H1 (cell line): Measurements from ENCODE around the gene SH3PXD2B. TPM values are rescaled to one million over a fixed set of nuclear protein-coding genes. Genes with fewer than 3 reads are reported as not detected.

Source experiments
- CTCF ChIA-PET: fragments of 300-600 bp; sonication (Branson Sonifier 250); formaldehyde crosslinking; loops from one replicate; lab custom pipeline; 2021; ENCODE audit not compliant: partially characterized antibody; lab: Charles Lee
- POLR2A ChIA-PET: fragments of 300-600 bp; sonication (Branson Sonifier 250); formaldehyde crosslinking; loops from one replicate; lab custom pipeline; 2021; ENCODE audit warnings: inconsistent platforms; ENCODE audit not compliant: partially characterized antibody; lab: Charles Lee
- DNase-seq, 2 experiments: peaks; one replicate each; pipeline versions ENCODE4 v3.0.0 to v3.0.0-alpha.2; 2010 to 2022; ENCODE audit warnings: low spot score in 2 of 2, low read depth in 1 of 2, mixed read lengths in 1 of 2
- FAIRE-seq: peaks from 2 replicates; lab custom pipeline; 2011; peaks lifted over from hg19 to GRCh38; lab: Jason Lieb, UNC
- H2AFZ ChIP-seq: 2 replicates; pipeline ENCODE4 v1.8.1; 2012; ENCODE audit warnings: low read length, inconsistent platforms
- H2AK5ac ChIP-seq: 2 replicates; pipeline ENCODE4 v1.6.1; 2013; ENCODE audit warnings: low read depth, low read length
- H2BK120ac ChIP-seq: replicated peaks from 2 replicates; pipeline ENCODE3; 2013; ENCODE audit warnings: low read depth, low read length, inconsistent platforms
- H2BK12ac ChIP-seq: 2 replicates; pipeline ENCODE4 v1.6.1; 2013; ENCODE audit warnings: low read depth, low read length
- H2BK15ac ChIP-seq: 2 replicates; pipeline ENCODE4 v1.6.1; 2013; ENCODE audit warnings: low read length
- H2BK20ac ChIP-seq: 2 replicates; pipeline ENCODE4 v1.6.1; 2013; ENCODE audit warnings: low read length
- H2BK5ac ChIP-seq: 2 replicates; pipeline ENCODE4 v1.6.1; 2013; ENCODE audit warnings: low read depth, low read length
- H3K14ac ChIP-seq: 2 replicates; pipeline ENCODE4 v1.6.1; 2013; ENCODE audit warnings: inconsistent platforms; ENCODE audit not compliant: insufficient read length
- H3K18ac ChIP-seq: 2 replicates; pipeline ENCODE4 v1.6.1; 2013; ENCODE audit warnings: low read length; ENCODE audit errors: extremely low read depth
- H3K23ac ChIP-seq: 2 replicates; pipeline ENCODE4 v1.6.1; 2013; ENCODE audit warnings: inconsistent platforms; ENCODE audit not compliant: insufficient read length
- H3K23me2 ChIP-seq: 2 replicates; pipeline ENCODE4 v1.6.1; 2013; ENCODE audit warnings: low read depth, low read length
- H3K27ac ChIP-seq: 2 replicates; pipeline ENCODE4 v1.6.1; 2011; ENCODE audit warnings: low read depth, low read length, inconsistent platforms
- H3K27me3 ChIP-seq, 4 experiments: replicated peaks in 1 of 4; 1 replicate in 1 of 4; 2 replicates in 3 of 4; pipeline versions ENCODE4 v1.6.1 to v1.8.1; 2011 to 2013; ENCODE audit warnings: low read length in 3 of 4, mild to moderate bottlenecking in 3 of 4, inconsistent platforms in 2 of 4, mixed read lengths in 2 of 4, moderate library complexity in 1 of 4; ENCODE audit not compliant: control insufficient read depth in 3 of 4, insufficient read depth in 3 of 4; ENCODE audit errors: extremely low read depth in 1 of 4
- H3K36me3 ChIP-seq, 4 experiments: 2 replicates each; pipeline versions ENCODE4 v1.6.1 to v1.8.1; 2011 to 2013; ENCODE audit warnings: mild to moderate bottlenecking in 4 of 4, low read length in 3 of 4, moderate library complexity in 2 of 4, control low read depth in 1 of 4, inconsistent platforms in 1 of 4; ENCODE audit not compliant: insufficient read depth in 4 of 4, control insufficient read depth in 2 of 4
- H3K4ac ChIP-seq: replicated peaks from 2 replicates; pipeline ENCODE3; 2013; ENCODE audit warnings: low read length, low read depth, mixed read lengths, inconsistent platforms; ENCODE audit not compliant: insufficient read length
- H3K4me1 ChIP-seq, 4 experiments: replicated peaks in 1 of 4; 1 replicate in 1 of 4; 2 replicates in 3 of 4; pipeline versions ENCODE4 v1.6.1 to v1.8.1; 2011 to 2013; ENCODE audit warnings: low read length in 3 of 4, inconsistent platforms in 2 of 4, mixed read lengths in 1 of 4; ENCODE audit not compliant: insufficient read depth in 4 of 4, control insufficient read depth in 3 of 4
- H3K4me2 ChIP-seq, 2 experiments: 2 replicates each; pipeline versions ENCODE4 v1.6.1 to v1.8.1; 2011 to 2013; ENCODE audit warnings: low read depth in 2 of 2, low read length in 2 of 2, control low read depth in 1 of 2, inconsistent platforms in 1 of 2, mild to moderate bottlenecking in 1 of 2; ENCODE audit not compliant: insufficient read depth in 1 of 2
- H3K4me3 ChIP-seq, 4 experiments: fragments of 200-600, 300-600 bp in 1 of 4; sonication (generic), shearing (Covaris generic), sonication (Bioruptor Twin) in 1 of 4; 2 replicates each; pipeline versions ENCODE4 v1.5.1 to v1.8.1; 2011 to 2016; ENCODE audit warnings: low read length in 4 of 4, low read depth in 3 of 4, control low read depth in 2 of 4, inconsistent platforms in 2 of 4, mild to moderate bottlenecking in 2 of 4, mixed read lengths in 1 of 4, moderate library complexity in 1 of 4; ENCODE audit not compliant: insufficient read depth in 2 of 4; ENCODE audit errors: extremely low read depth in 1 of 4
- H3K56ac ChIP-seq: replicated peaks from 2 replicates; pipeline ENCODE3; 2013; ENCODE audit warnings: low read depth, mild to moderate bottlenecking, mixed read lengths, low read length, inconsistent platforms; ENCODE audit not compliant: insufficient read length
- H3K79me1 ChIP-seq: 2 replicates; pipeline ENCODE4 v1.6.1; 2013; ENCODE audit warnings: low read depth, low read length, control low read depth
- H3K79me2 ChIP-seq, 2 experiments: 2 replicates each; pipeline versions ENCODE4 v1.6.1 to v1.8.1; 2012 to 2013; ENCODE audit warnings: low read length in 2 of 2, mild to moderate bottlenecking in 2 of 2, inconsistent platforms in 1 of 2; ENCODE audit not compliant: insufficient read depth in 2 of 2, control insufficient read depth in 1 of 2
- H3K9ac ChIP-seq, 4 experiments: replicated peaks in 1 of 4; 1 replicate in 1 of 4; 2 replicates in 3 of 4; pipeline versions ENCODE4 v1.6.1 to v1.8.1; 2011 to 2013; ENCODE audit warnings: low read depth in 3 of 4, low read length in 3 of 4, control low read depth in 2 of 4, mild to moderate bottlenecking in 2 of 4, moderate library complexity in 2 of 4, inconsistent platforms in 1 of 4; ENCODE audit errors: extremely low read depth in 1 of 4
- H3K9me3 ChIP-seq, 2 experiments: 2 replicates each; pipeline versions ENCODE4 v1.6.1 to v1.8.1; 2012 to 2013; ENCODE audit warnings: mild to moderate bottlenecking in 2 of 2, moderate library complexity in 2 of 2, control low read depth in 1 of 2, inconsistent platforms in 1 of 2, low read depth in 1 of 2, low read length in 1 of 2, mixed read lengths in 1 of 2; ENCODE audit not compliant: insufficient read depth in 2 of 2
- H4K20me1 ChIP-seq, 2 experiments: replicated peaks in 1 of 2; 2 replicates each; pipeline versions ENCODE3 to v1.8.1; 2011 to 2013; ENCODE audit warnings: inconsistent platforms in 2 of 2, low read length in 2 of 2, mild to moderate bottlenecking in 1 of 2; ENCODE audit not compliant: insufficient read depth in 2 of 2, control insufficient read depth in 1 of 2
- H4K5ac ChIP-seq: 2 replicates; pipeline ENCODE4 v1.6.1; 2013; ENCODE audit warnings: low read length, low read depth, mixed read lengths, inconsistent platforms; ENCODE audit not compliant: insufficient read length
- H4K8ac ChIP-seq: 2 replicates; pipeline ENCODE4 v1.8.0; 2013; ENCODE audit warnings: mild to moderate bottlenecking, moderate library complexity, low read length, inconsistent platforms; ENCODE audit not compliant: insufficient read depth; ENCODE audit errors: extremely low read depth
- H4K91ac ChIP-seq: replicated peaks from 2 replicates; pipeline ENCODE3; 2013; ENCODE audit warnings: low read length, mixed read lengths, inconsistent platforms; ENCODE audit not compliant: insufficient read length
- ASH2L ChIP-seq: fragments of 200-600, 300-600 bp; sonication (generic); IDR thresholded peaks from one replicate; pipeline ENCODE4 v1.7.1; 2017; ENCODE audit warnings: low read length
- CHD1 ChIP-seq: IDR thresholded peaks from 2 replicates; pipeline ENCODE4 v1.6.1; 2012; ENCODE audit warnings: low read depth, low read length, improper control_type of control experiment
- CREB1 ChIP-seq: IDR thresholded peaks from 2 replicates; pipeline ENCODE4 v1.6.1; 2012; ENCODE audit warnings: inconsistent platforms
- NRF1 ChIP-seq: IDR thresholded peaks from 2 replicates; pipeline ENCODE4 v1.6.1; 2011; ENCODE audit warnings: mild to moderate bottlenecking, low read depth, low read length, improper control_type of control experiment
- POLR2AphosphoS5 ChIP-seq: IDR thresholded peaks from 2 replicates; pipeline ENCODE4 v1.6.1; 2011; ENCODE audit warnings: low read depth, low read length
- POU5F1 ChIP-seq: IDR thresholded peaks from 2 replicates; pipeline ENCODE4 v1.6.1; 2011; ENCODE audit warnings: low read depth, mild to moderate bottlenecking, low read length, moderate library complexity
- RFX5 ChIP-seq: IDR thresholded peaks from 2 replicates; pipeline ENCODE4 v1.6.1; 2011; ENCODE audit warnings: low read depth, low read length, improper control_type of control experiment, borderline replicate concordance
- RNF2 ChIP-seq: fragments of 200-900, 300-1000 bp; sonication (generic); IDR thresholded peaks from 2 replicates; pipeline ENCODE4 v1.7.1; 2016; ENCODE audit warnings: borderline replicate concordance, low read depth, mild to moderate bottlenecking, antibody characterized with exemption, low read length; ENCODE audit not compliant: poor library complexity, severe bottlenecking; ENCODE audit errors: missing control alignments
- SAP30 ChIP-seq: fragments of 300-600 bp; sonication (generic); IDR thresholded peaks from 2 replicates; pipeline ENCODE4 v1.7.1; 2012; ENCODE audit warnings: low read length, moderate library complexity, mild to moderate bottlenecking, inconsistent platforms; ENCODE audit not compliant: insufficient read depth, insufficient replicate concordance
- SIX5 ChIP-seq: IDR thresholded peaks from 2 replicates; pipeline ENCODE4 v1.6.1; 2011; ENCODE audit warnings: mild to moderate bottlenecking, low read depth, low read length
- SRF ChIP-seq: IDR thresholded peaks from 2 replicates; pipeline ENCODE4 v1.6.1; 2011; ENCODE audit warnings: mild to moderate bottlenecking, low read depth, low read length, moderate library complexity
- TAF7 ChIP-seq: optimal IDR thresholded peaks from 2 replicates; pipeline ENCODE3; 2011; ENCODE audit warnings: low read depth, mild to moderate bottlenecking, inconsistent platforms, low read length, moderate library complexity, borderline replicate concordance
- ZNF274 ChIP-seq: IDR thresholded peaks from 2 replicates; pipeline ENCODE4 v1.7.0; 2012; ENCODE audit warnings: low read length, borderline replicate concordance; ENCODE audit errors: extremely low read depth
- WGBS, 2 experiments: shearing (Covaris generic) in 1 of 2; methylation state at CpG; one replicate each; pipeline versions ENCODE4 v1.1.6 to v1.1.7; 2013 to 2015; ENCODE audit warnings: low lambda C conversion rate in 2 of 2, mixed read lengths in 2 of 2, inconsistent platforms in 1 of 2, low coverage in 1 of 2, missing lambda C conversion rate in 1 of 2; ENCODE audit not compliant: insufficient replicate concordance in 2 of 2, insufficient coverage in 1 of 2, insufficient read length in 1 of 2; ENCODE audit errors: extremely low coverage in 1 of 2, missing lambda C conversion rate in 1 of 2; 5-methylcytosine and 5-hydroxymethylcytosine counted together
- polyA plus RNA-seq, 7 experiments: library from polyadenylated mRNA; depleted of rRNA in 3 of 7; stranded (reverse) in 5 of 7; unstranded in 2 of 7; fragments of >200 nt in 5 of 7; fragments of 200-250 nt in 2 of 7; gene quantifications; 1 replicate in 5 of 7; 2 replicates in 1 of 7; 4 replicates in 1 of 7; pipeline versions ENCODE4 v1.2.1 to v1.2.3, GENCODE V29; 2011 to 2013; ENCODE audit warnings: missing spikeins in 2 of 7, mixed read lengths in 2 of 7
- total RNA-seq: library from RNA; stranded (reverse); fragmentation: NEBNext Ultra II Directional; extraction: Animal tissue kit (Norgen Biotek cat#: 25700); gene quantifications from 2 replicates; pipeline ENCODE4 v1.2.1, GENCODE V29; 2021

Gene SH3PXD2B
- total and polyA plus RNA-seq, 2 of the 8 experiments (the other 6 are each of a cell fraction or from before 2014, with no cell fraction given) = 32.9 to 72.9 TPM

- H3K79me2 ChIP-seq = no peaks in the 10 kb centered on the region
- H3K9ac ChIP-seq = no peak overlapping the region
- peaks cover 8 to 59% (median 39%) of the 10 kb centered on the region in 4 experiments; a peak in 6 of 8 replicates for H3K36me3 ChIP-seq
- H3K79me1 ChIP-seq = no peaks in the 10 kb centered on the region; the same call in 1 of the 2 replicates
- H2AK5ac ChIP-seq = no peak overlapping the region
- H2AFZ ChIP-seq = no peak overlapping the region
- ChIA-PET CTCF (interaction anchor here (0.5 to 1.4 kb wide), 3 partner anchors 11 to 204 kb away, joined by 3 to 5 read pairs (median 4); no protein-coding TSS in a partner anchor), POLR2A (no interaction called here)
- no peak overlapping the region for H2BK20ac ChIP-seq
- no peak overlapping the region for H4K5ac ChIP-seq
- no peaks in the 10 kb centered on the region; the same call in 1 of the 2 replicates for H3K23me2 ChIP-seq
- no peak overlapping the region for H4K8ac ChIP-seq
- 88% methylated on average over 3 of the region's 3 CpGs; no CpG with 5 or more reads in 1 of the 2 experiments for WGBS, 2 experiments
- no peak overlapping the region for H3K14ac ChIP-seq
- no peak overlapping the region for H3K18ac ChIP-seq
- no peak for TF ChIP-seq NRF1
- TF ChIP-seq RNF2 = no peak
- no peak for TF ChIP-seq SIX5
- no peak for TF ChIP-seq ZNF274
- TF ChIP-seq SRF = no peak
- TF ChIP-seq POU5F1 = no peak
- no peak for TF ChIP-seq SAP30
- TF ChIP-seq CREB1 = no peak
- no peak for TF ChIP-seq RFX5
- no peak for TF ChIP-seq ASH2L
- no peak for TF ChIP-seq POLR2AphosphoS5
- TF ChIP-seq TAF7 = no peak
- TF ChIP-seq CHD1 = no peak
- H4K20me1 ChIP-seq = no peaks in the 10 kb centered on the region
- DNase-seq = no peak
- H3K56ac ChIP-seq = no peak overlapping the region
- H3K9me3 ChIP-seq = no peaks in the 10 kb centered on the region
- no peak overlapping the region for H3K4ac ChIP-seq
- no peak overlapping the region for H2BK120ac ChIP-seq
- H3K4me3 ChIP-seq = no peak overlapping the region
- no peak overlapping the region for H3K23ac ChIP-seq
- H3K4me2 ChIP-seq = no peak overlapping the region
- no peak overlapping the region for H3K27ac ChIP-seq
- no peak overlapping the region for H2BK5ac ChIP-seq
- no peaks in the 10 kb centered on the region for H3K27me3 ChIP-seq
- H3K4me1 ChIP-seq = no peaks in the 10 kb centered on the region
- no peak overlapping the region for H4K91ac ChIP-seq
- H2BK12ac ChIP-seq = no peak overlapping the region
- FAIRE-seq = no peak
- no peak overlapping the region for H2BK15ac ChIP-seq
Measured at GRCh38 chr5:172344855-172345409, 109.4 kb downstream of the SH3PXD2B start.
